ENCODE results near the gene SPPL3. TPM values are rescaled to one million over a fixed set of nuclear protein-coding genes. Genes with fewer than 3 reads are reported as not detected.
"Not testable (repeated sequence)": the region's sequence is repeated elsewhere in the genome, so short reads cannot be mapped to it uniquely, and the experiment has no call there.

SPPL3 gene
- polyA plus RNA-seq, 1 of the 3 experiments (the other 2 are of a cell fraction): 18.8 TPM

DNA sequence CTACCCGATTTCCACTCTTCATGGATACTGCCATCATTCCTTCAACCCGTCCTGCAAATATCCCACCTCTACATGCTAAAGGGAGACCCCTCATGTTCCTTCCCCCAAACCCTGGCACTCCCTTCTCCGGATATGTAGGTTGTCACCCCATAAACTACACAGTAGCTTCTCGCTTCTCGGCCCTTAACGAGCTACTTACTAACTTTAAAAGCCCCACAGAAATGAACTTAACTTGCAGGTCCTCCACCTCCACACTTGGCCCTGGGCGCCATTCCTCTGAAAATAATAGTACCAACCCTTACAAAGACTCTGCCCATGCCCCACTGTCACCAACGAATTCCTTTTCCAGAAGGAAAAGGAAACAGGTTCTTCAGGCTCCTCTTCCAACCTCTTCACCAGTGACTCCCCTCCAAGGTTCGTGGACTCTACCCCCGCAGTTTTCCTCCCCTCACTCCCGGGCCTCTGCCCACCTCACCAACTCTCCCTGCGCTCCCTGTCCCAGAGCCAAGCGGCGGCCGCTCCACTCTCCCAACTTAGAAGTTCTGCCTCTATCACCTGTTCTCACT is 1.2 kb downstream of the SPPL3 start:
- no peaks in the 10 kb centered on the region for H3K9me2 ChIP-seq
- H3K27ac ChIP-seq (ENCODE audit: low read depth in 2 of 2, low read length in 1 of 2): peak overlapping the region in 1 of 2 experiments; percentile 78; a peak in 1 of 4 replicates
- H2AFZ ChIP-seq (ENCODE audit: low read depth): no peak overlapping the region
- H3K9ac ChIP-seq: peak overlapping the region; percentile 82; the same call in 1 of the 2 replicates
- CTCF ChIA-PET: no interaction called here
- H3K79me2 ChIP-seq (ENCODE audit: insufficient read depth): peaks cover 60% of the 10 kb centered on the region
- H3K4me3 ChIP-seq (ENCODE audit: low read depth in 2 of 2, low read length in 1 of 2): peak overlapping the region; percentile 86 to 94
- 21% methylated on average over 15 of the region's 15 CpGs for WGBS (ENCODE audit: low lambda C conversion rate)
- H3K4me1 ChIP-seq (ENCODE audit: control insufficient read depth in 1 of 2, insufficient read depth in 2 of 2, low read depth in 1 of 2, low read length in 1 of 2): peaks cover 0 to 20% of the 10 kb centered on the region in 2 experiments; a peak in 2 of 4 replicates
- no peaks in the 10 kb centered on the region for H3K27me3 ChIP-seq (ENCODE audit: insufficient read depth)
- no peaks in the 10 kb centered on the region for H3K9me3 ChIP-seq
- H4K20me1 ChIP-seq (ENCODE audit: insufficient read depth): peaks cover 36% of the 10 kb centered on the region
- no peak for DNase-seq
- no peaks in the 10 kb centered on the region for H3F3A ChIP-seq (replicated peaks; ENCODE audit: insufficient read depth)
- peak overlapping the region; percentile 83 for H3K4me2 ChIP-seq
- TF ChIP-seq, protein P1, sequence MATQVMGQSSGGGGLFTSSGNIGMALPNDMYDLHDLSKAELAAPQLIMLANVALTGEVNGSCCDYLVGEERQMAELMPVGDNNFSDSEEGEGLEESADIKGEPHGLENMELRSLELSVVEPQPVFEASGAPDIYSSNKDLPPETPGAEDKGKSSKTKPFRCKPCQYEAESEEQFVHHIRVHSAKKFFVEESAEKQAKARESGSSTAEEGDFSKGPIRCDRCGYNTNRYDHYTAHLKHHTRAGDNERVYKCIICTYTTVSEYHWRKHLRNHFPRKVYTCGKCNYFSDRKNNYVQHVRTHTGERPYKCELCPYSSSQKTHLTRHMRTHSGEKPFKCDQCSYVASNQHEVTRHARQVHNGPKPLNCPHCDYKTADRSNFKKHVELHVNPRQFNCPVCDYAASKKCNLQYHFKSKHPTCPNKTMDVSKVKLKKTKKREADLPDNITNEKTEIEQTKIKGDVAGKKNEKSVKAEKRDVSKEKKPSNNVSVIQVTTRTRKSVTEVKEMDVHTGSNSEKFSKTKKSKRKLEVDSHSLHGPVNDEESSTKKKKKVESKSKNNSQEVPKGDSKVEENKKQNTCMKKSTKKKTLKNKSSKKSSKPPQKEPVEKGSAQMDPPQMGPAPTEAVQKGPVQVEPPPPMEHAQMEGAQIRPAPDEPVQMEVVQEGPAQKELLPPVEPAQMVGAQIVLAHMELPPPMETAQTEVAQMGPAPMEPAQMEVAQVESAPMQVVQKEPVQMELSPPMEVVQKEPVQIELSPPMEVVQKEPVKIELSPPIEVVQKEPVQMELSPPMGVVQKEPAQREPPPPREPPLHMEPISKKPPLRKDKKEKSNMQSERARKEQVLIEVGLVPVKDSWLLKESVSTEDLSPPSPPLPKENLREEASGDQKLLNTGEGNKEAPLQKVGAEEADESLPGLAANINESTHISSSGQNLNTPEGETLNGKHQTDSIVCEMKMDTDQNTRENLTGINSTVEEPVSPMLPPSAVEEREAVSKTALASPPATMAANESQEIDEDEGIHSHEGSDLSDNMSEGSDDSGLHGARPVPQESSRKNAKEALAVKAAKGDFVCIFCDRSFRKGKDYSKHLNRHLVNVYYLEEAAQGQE (IDR thresholded peaks at IDR 0.05; ENCODE audit: low read depth, low read length): no peak
- no peak for TF ChIP-seq EP300 (IDR thresholded peaks at IDR 0.05; ENCODE audit: borderline replicate concordance in 1 of 2, low read depth in 1 of 2, low read length in 1 of 2)
- TF ChIP-seq JUND (IDR thresholded peaks at IDR 0.05): no peak
- TF ChIP-seq, protein P2, sequence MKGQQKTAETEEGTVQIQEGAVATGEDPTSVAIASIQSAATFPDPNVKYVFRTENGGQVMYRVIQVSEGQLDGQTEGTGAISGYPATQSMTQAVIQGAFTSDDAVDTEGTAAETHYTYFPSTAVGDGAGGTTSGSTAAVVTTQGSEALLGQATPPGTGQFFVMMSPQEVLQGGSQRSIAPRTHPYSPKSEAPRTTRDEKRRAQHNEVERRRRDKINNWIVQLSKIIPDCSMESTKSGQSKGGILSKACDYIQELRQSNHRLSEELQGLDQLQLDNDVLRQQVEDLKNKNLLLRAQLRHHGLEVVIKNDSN (IDR thresholded peaks at IDR 0.05; ENCODE audit: borderline replicate concordance, low read depth): no peak
- TF ChIP-seq SIN3A (IDR thresholded peaks at IDR 0.05; ENCODE audit: borderline replicate concordance, low read depth, low read length): no peak
- TF ChIP-seq MXI1 (IDR thresholded peaks at IDR 0.05; ENCODE audit: low read depth, low read length): no peak
- TF ChIP-seq POLR2AphosphoS5 (IDR thresholded peaks at IDR 0.05; ENCODE audit: low read depth, low read length): no peak
- TF ChIP-seq GATA2 (CRISPR knock-in tag; IDR thresholded peaks at IDR 0.05): no peak
- TF ChIP-seq RXRA (IDR thresholded peaks at IDR 0.05; ENCODE audit: borderline replicate concordance, low read depth): no peak
- no peak for TF ChIP-seq FOSL2 (IDR thresholded peaks at IDR 0.05; ENCODE audit: borderline replicate concordance, low read depth)
- no peak for TF ChIP-seq YY1 (IDR thresholded peaks at IDR 0.05; ENCODE audit: low read depth)
- POLR2A ChIA-PET: no interaction called here
- H3K36me3 ChIP-seq (replicated peaks in 1 of 2; ENCODE audit: control insufficient read depth in 1 of 2, insufficient read depth in 2 of 2, low read length in 1 of 2): peaks cover 3 to 11% of the 10 kb centered on the region in 2 experiments

DNA sequence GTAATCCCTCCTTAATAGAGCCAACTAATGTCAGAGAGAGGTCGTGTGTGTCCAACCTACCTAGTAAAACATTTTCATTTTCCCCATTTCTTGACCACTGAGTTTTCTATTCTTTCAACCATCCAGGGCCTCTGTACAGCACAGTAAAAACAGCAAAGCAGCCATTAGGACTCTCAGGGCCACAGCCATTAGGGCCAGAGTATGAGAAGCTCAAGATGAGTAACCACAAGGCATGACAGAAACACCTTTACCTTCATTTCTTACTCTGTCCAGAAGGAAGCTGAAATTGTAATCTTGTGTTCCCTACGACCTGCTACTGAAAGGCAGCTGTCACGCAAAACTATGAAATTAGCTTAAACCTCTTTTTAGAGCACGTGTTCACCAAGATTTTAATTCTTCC is 2.3 kb downstream of the SPPL3 start:
- no peaks in the 10 kb centered on the region for H3K9me3 ChIP-seq
- H3F3A ChIP-seq (replicated peaks; ENCODE audit: insufficient read depth): no peaks in the 10 kb centered on the region
- H3K27ac ChIP-seq (ENCODE audit: low read depth in 2 of 2, low read length in 1 of 2): no peak overlapping the region
- TF ChIP-seq MEF2A (IDR thresholded peaks at IDR 0.05; ENCODE audit: borderline replicate concordance, low read depth) (no peak), TCF12 (IDR thresholded peaks at IDR 0.05) (no peak), EP300 (IDR thresholded peaks at IDR 0.05; ENCODE audit: borderline replicate concordance in 1 of 2, low read depth in 1 of 2, low read length in 1 of 2) (no peak), RXRA (IDR thresholded peaks at IDR 0.05; ENCODE audit: borderline replicate concordance, low read depth) (no peak), GATA2 (CRISPR knock-in tag; IDR thresholded peaks at IDR 0.05) (no peak), FOXM1 (IDR thresholded peaks at IDR 0.05; ENCODE audit: low read depth) (no peak), CHD2 (IDR thresholded peaks at IDR 0.05; ENCODE audit: low read length, partially characterized antibody) (no peak), NRF1 (IDR thresholded peaks at IDR 0.05; ENCODE audit: low read depth, low read length) (no peak), ELF1 (IDR thresholded peaks at IDR 0.05) (no peak)
- TF ChIP-seq, protein P3, sequence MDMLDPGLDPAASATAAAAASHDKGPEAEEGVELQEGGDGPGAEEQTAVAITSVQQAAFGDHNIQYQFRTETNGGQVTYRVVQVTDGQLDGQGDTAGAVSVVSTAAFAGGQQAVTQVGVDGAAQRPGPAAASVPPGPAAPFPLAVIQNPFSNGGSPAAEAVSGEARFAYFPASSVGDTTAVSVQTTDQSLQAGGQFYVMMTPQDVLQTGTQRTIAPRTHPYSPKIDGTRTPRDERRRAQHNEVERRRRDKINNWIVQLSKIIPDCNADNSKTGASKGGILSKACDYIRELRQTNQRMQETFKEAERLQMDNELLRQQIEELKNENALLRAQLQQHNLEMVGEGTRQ (IDR thresholded peaks at IDR 0.05; ENCODE audit: borderline replicate concordance, low read depth, low read length): no peak
- H3K27me3 ChIP-seq (ENCODE audit: insufficient read depth): no peaks in the 10 kb centered on the region
- H3K9me2 ChIP-seq: no peaks in the 10 kb centered on the region
- no peak overlapping the region for H3K4me3 ChIP-seq (ENCODE audit: low read depth in 2 of 2, low read length in 1 of 2)
- H2AFZ ChIP-seq (ENCODE audit: low read depth): no peak overlapping the region
- WGBS (ENCODE audit: low lambda C conversion rate): 88% methylated on average over 4 of the region's 4 CpGs
- peaks cover 3 to 11% of the 10 kb centered on the region in 2 experiments for H3K36me3 ChIP-seq (replicated peaks in 1 of 2; ENCODE audit: control insufficient read depth in 1 of 2, insufficient read depth in 2 of 2, low read length in 1 of 2)
- peaks cover 0 to 20% of the 10 kb centered on the region in 2 experiments; a peak in 2 of 4 replicates for H3K4me1 ChIP-seq (ENCODE audit: control insufficient read depth in 1 of 2, insufficient read depth in 2 of 2, low read depth in 1 of 2, low read length in 1 of 2)
- H3K4me2 ChIP-seq: peak overlapping the region; percentile 83
- no peak for DNase-seq
- H3K9ac ChIP-seq: no peak overlapping the region
- POLR2A ChIA-PET: no interaction called here
- peaks cover 71% of the 10 kb centered on the region for H3K79me2 ChIP-seq (ENCODE audit: insufficient read depth)
- CTCF ChIA-PET: interaction anchor here (0.6 kb wide), 1 partner anchor 69 kb away, joined by 4 read pairs; no protein-coding TSS in a partner anchor
- peaks cover 46% of the 10 kb centered on the region for H4K20me1 ChIP-seq (ENCODE audit: insufficient read depth)

DNA sequence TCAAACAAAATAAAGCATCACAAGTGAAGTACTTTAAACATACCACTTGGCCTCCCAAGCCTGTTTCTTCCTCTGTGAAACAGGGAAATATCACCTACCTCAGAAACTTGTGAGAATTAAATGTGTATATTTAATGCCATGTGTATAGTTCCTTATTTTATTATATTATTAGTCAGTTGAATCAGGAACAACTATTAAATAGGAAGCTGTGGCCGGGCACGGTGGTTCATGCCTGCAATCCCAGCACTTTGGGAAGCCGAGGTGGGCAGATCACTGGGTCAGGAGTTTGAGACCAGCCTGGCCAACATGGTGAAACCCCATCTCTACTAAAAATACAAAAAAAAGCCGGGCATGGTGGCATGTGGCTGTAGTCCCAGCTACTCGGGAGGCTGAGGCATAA is 3.1 kb downstream of the SPPL3 start:
- H2AFZ ChIP-seq (ENCODE audit: low read depth); POLR2A ChIA-PET; H3K27ac ChIP-seq (ENCODE audit: low read depth in 2 of 2, low read length in 1 of 2); H3K4me2 ChIP-seq; H3K27me3 ChIP-seq (ENCODE audit: insufficient read depth); H3K9me3 ChIP-seq; H3F3A ChIP-seq (replicated peaks; ENCODE audit: insufficient read depth); H3K4me3 ChIP-seq (ENCODE audit: low read depth in 2 of 2, low read length in 1 of 2); CTCF ChIA-PET; DNase-seq; H3K9me2 ChIP-seq; H3K9ac ChIP-seq: not testable (repeated sequence)
- Histone ChIP-seq H3K36me3 (replicated peaks in 1 of 2; ENCODE audit: control insufficient read depth in 1 of 2, insufficient read depth in 2 of 2, low read length in 1 of 2) (peaks cover 3 to 11% of the 10 kb centered on the region in 2 experiments), H3K4me1 (ENCODE audit: control insufficient read depth in 1 of 2, insufficient read depth in 2 of 2, low read depth in 1 of 2, low read length in 1 of 2) (peaks cover 0 to 18% of the 10 kb centered on the region in 2 experiments; a peak in 2 of 4 replicates), H3K79me2 (ENCODE audit: insufficient read depth) (peaks cover 78% of the 10 kb centered on the region), H4K20me1 (ENCODE audit: insufficient read depth) (peaks cover 52% of the 10 kb centered on the region)
- WGBS (ENCODE audit: low lambda C conversion rate): 91% methylated on average over 5 of the region's 5 CpGs
